Measurements from ENCODE around the gene ARHGAP28. TPM values are rescaled to one million over a fixed set of nuclear protein-coding genes. Genes with fewer than 3 reads are reported as not detected.
A peak's percentile ranks its signal among the peaks of the same experiment; 100 is the strongest.

Gene ARHGAP28
- polyA plus RNA-seq, 2 donors: 0.57 to 0.69 TPM

DNA sequence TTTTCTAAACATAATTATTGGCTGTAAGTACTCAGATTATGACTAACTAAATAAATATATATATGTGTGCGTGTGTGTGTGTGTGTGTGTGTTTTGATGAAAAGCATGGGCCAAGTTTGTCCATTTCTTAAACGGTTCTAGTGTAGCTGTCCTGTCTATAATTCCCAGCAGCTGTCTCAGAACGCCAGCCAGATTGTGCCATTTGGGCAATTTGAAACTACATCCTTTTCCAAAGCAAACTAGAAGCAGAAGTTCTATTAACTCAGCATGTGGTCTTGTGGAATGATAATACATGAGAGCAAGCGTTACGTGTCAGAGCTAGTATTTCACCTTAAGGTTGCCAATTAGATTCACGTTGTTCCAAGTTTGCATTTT lies 1.7 kb downstream of the ARHGAP28 start:
- Histone ChIP-seq H3K27ac (ENCODE audit: low read depth in 2 of 2, low read length in 1 of 2) (no peak overlapping the region), H3K36me3 (ENCODE audit: control insufficient read depth in 2 of 2, insufficient read depth in 2 of 2, low read length in 1 of 2) (no peaks in the 10 kb centered on the region), H3K9me3 (ENCODE audit: control insufficient read depth in 2 of 2, insufficient read depth in 1 of 2, low read depth in 1 of 2, low read length in 1 of 2) (no peaks in the 10 kb centered on the region), H3K4me3 (ENCODE audit: low read depth in 1 of 2, low read length in 2 of 2) (no peak overlapping the region), H3K27me3 (ENCODE audit: control insufficient read depth in 1 of 2, insufficient read depth in 2 of 2, low read length in 2 of 2) (no peaks in the 10 kb centered on the region), H3K4me1 (ENCODE audit: control insufficient read depth in 2 of 2, insufficient read depth in 2 of 2, low read length in 1 of 2) (no peaks in the 10 kb centered on the region)
- 21 to 32% methylated on average over 6 of the region's 6 CpGs for WGBS, 2 donors

- H3K9me3 ChIP-seq (ENCODE audit: control insufficient read depth in 2 of 2, insufficient read depth in 1 of 2, low read depth in 1 of 2, low read length in 1 of 2): no peaks in the 10 kb centered on the region
- H3K36me3 ChIP-seq (ENCODE audit: control insufficient read depth in 2 of 2, insufficient read depth in 2 of 2, low read length in 1 of 2): no peaks in the 10 kb centered on the region
- H3K4me3 ChIP-seq (ENCODE audit: low read depth in 1 of 2, low read length in 2 of 2): no peak overlapping the region
- H3K4me1 ChIP-seq (ENCODE audit: control insufficient read depth in 2 of 2, insufficient read depth in 2 of 2, low read length in 1 of 2): no peaks in the 10 kb centered on the region
- H3K27me3 ChIP-seq (ENCODE audit: control insufficient read depth in 1 of 2, insufficient read depth in 2 of 2, low read length in 2 of 2): no peaks in the 10 kb centered on the region
- no peak overlapping the region for H3K27ac ChIP-seq (ENCODE audit: low read depth in 2 of 2, low read length in 1 of 2)
- WGBS, 2 donors: 85 to 92% methylated on average over 2 of the region's 2 CpGs
These were observed 3.4 kb downstream of the ARHGAP28 start for GRCh38 chr18:6732952-6733351.

- Histone ChIP-seq H3K4me3 (ENCODE audit: low read depth in 1 of 2, low read length in 2 of 2) (no peak overlapping the region), H3K36me3 (ENCODE audit: control insufficient read depth in 2 of 2, insufficient read depth in 2 of 2, low read length in 1 of 2) (no peaks in the 10 kb centered on the region), H3K27me3 (ENCODE audit: control insufficient read depth in 1 of 2, insufficient read depth in 2 of 2, low read length in 2 of 2) (no peaks in the 10 kb centered on the region), H3K4me1 (ENCODE audit: control insufficient read depth in 2 of 2, insufficient read depth in 2 of 2, low read length in 1 of 2) (no peaks in the 10 kb centered on the region), H3K27ac (ENCODE audit: low read depth in 2 of 2, low read length in 1 of 2) (no peak overlapping the region), H3K9me3 (ENCODE audit: control insufficient read depth in 2 of 2, insufficient read depth in 1 of 2, low read depth in 1 of 2, low read length in 1 of 2) (no peaks in the 10 kb centered on the region)
- 69 to 76% methylated on average over 1 of the region's 1 CpG for WGBS, 2 donors
These were observed 4.2 kb downstream of the ARHGAP28 start for GRCh38 chr18:6733758-6734157.

- WGBS, 2 donors: 80 to 83% methylated on average over 7 of the region's 7 CpGs
These were observed 5.4 kb downstream of the ARHGAP28 start for GRCh38 chr18:6734726-6735430.

DNA sequence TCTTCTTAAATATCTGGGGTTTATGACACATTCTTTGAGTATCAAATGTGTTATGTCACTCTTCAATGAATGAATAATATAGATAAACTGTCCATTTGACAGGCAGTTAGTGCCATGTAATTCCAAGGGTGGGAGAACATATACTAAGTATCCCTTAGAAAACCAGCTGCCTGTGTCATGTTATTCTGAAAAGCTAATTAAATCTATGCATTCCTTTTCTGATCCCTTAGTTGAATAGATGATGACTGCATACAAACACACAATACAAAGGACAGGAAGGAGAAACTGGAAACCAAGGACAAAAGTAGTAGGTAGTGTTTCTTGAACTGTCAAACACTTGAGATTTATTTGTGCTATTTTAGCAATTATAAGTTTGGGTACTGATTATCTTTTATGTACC lies 8.3 kb downstream of the ARHGAP28 start:
- Histone ChIP-seq H3K4me3 (ENCODE audit: low read depth in 1 of 2, low read length in 2 of 2) (no peak overlapping the region), H3K36me3 (ENCODE audit: control insufficient read depth in 2 of 2, insufficient read depth in 2 of 2, low read length in 1 of 2) (no peaks in the 10 kb centered on the region), H3K4me1 (ENCODE audit: control insufficient read depth in 2 of 2, insufficient read depth in 2 of 2, low read length in 1 of 2) (no peaks in the 10 kb centered on the region), H3K9me3 (ENCODE audit: control insufficient read depth in 2 of 2, insufficient read depth in 1 of 2, low read depth in 1 of 2, low read length in 1 of 2) (no peaks in the 10 kb centered on the region), H3K27ac (ENCODE audit: low read depth in 2 of 2, low read length in 1 of 2) (no peak overlapping the region), H3K27me3 (ENCODE audit: control insufficient read depth in 1 of 2, insufficient read depth in 2 of 2, low read length in 2 of 2) (no peaks in the 10 kb centered on the region)

More at GRCh38 chr18:6734726-6735430, 5.4 kb downstream of the ARHGAP28 start:
- Histone ChIP-seq H3K27me3 (ENCODE audit: control insufficient read depth in 1 of 2, insufficient read depth in 2 of 2, low read length in 2 of 2) (no peaks in the 10 kb centered on the region), H3K9me3 (ENCODE audit: control insufficient read depth in 2 of 2, insufficient read depth in 1 of 2, low read depth in 1 of 2, low read length in 1 of 2) (no peaks in the 10 kb centered on the region), H3K4me1 (ENCODE audit: control insufficient read depth in 2 of 2, insufficient read depth in 2 of 2, low read length in 1 of 2) (no peaks in the 10 kb centered on the region), H3K27ac (ENCODE audit: low read depth in 2 of 2, low read length in 1 of 2) (no peak overlapping the region), H3K36me3 (ENCODE audit: control insufficient read depth in 2 of 2, insufficient read depth in 2 of 2, low read length in 1 of 2) (no peaks in the 10 kb centered on the region), H3K4me3 (ENCODE audit: low read depth in 1 of 2, low read length in 2 of 2) (no peak overlapping the region)

- Histone ChIP-seq H3K9me3 (ENCODE audit: control insufficient read depth in 2 of 2, insufficient read depth in 1 of 2, low read depth in 1 of 2, low read length in 1 of 2) (no peaks in the 10 kb centered on the region), H3K4me1 (ENCODE audit: control insufficient read depth in 2 of 2, insufficient read depth in 2 of 2, low read length in 1 of 2) (no peaks in the 10 kb centered on the region), H3K27ac (ENCODE audit: low read depth in 2 of 2, low read length in 1 of 2) (no peak overlapping the region), H3K4me3 (ENCODE audit: low read depth in 1 of 2, low read length in 2 of 2) (no peak overlapping the region), H3K36me3 (ENCODE audit: control insufficient read depth in 2 of 2, insufficient read depth in 2 of 2, low read length in 1 of 2) (no peaks in the 10 kb centered on the region), H3K27me3 (ENCODE audit: control insufficient read depth in 1 of 2, insufficient read depth in 2 of 2, low read length in 2 of 2) (no peaks in the 10 kb centered on the region)
- 73 to 78% methylated on average over 4 of the region's 4 CpGs for WGBS, 2 donors
These were observed 9.1 kb downstream of the ARHGAP28 start for GRCh38 chr18:6738622-6739021.

DNA sequence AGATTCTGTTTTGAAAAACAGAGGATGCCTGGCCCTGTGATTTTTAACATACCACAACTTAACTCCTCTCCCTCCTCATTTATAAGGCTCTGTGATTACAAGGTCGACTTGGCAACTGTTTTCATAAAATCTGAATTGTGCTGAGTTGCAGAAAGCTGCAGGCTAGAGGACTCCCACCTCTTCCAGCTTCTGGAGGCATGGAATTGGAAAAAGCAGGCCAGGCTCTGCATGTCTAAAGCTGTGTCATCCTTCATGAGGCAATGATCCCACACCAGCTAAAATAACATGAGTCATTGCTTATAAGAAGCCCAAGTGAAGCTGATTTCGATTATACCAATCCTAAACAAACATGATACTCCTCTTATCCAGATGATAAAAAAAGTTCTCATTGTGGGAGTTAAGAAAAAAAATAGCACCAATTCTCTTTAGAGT lies 11.7 kb downstream of the ARHGAP28 start:
- 7 to 16% methylated on average over 2 of the region's 2 CpGs for WGBS, 2 donors
- no peak overlapping the region for H3K27ac ChIP-seq (ENCODE audit: low read depth in 2 of 2, low read length in 1 of 2)
- no peak overlapping the region for H3K4me3 ChIP-seq (ENCODE audit: low read depth in 1 of 2, low read length in 2 of 2)
- no peaks in the 10 kb centered on the region for H3K27me3 ChIP-seq (ENCODE audit: control insufficient read depth in 1 of 2, insufficient read depth in 2 of 2, low read length in 2 of 2)
- H3K4me1 ChIP-seq (ENCODE audit: control insufficient read depth in 2 of 2, insufficient read depth in 2 of 2, low read length in 1 of 2): no peaks in the 10 kb centered on the region
- no peaks in the 10 kb centered on the region for H3K9me3 ChIP-seq (ENCODE audit: control insufficient read depth in 2 of 2, insufficient read depth in 1 of 2, low read depth in 1 of 2, low read length in 1 of 2)
- H3K36me3 ChIP-seq (ENCODE audit: control insufficient read depth in 2 of 2, insufficient read depth in 2 of 2, low read length in 1 of 2): no peaks in the 10 kb centered on the region

- no peaks in the 10 kb centered on the region for H3K36me3 ChIP-seq (ENCODE audit: control insufficient read depth in 2 of 2, insufficient read depth in 2 of 2, low read length in 1 of 2)
- no peaks in the 10 kb centered on the region for H3K27me3 ChIP-seq (ENCODE audit: control insufficient read depth in 1 of 2, insufficient read depth in 2 of 2, low read length in 2 of 2)
- peak overlapping the region in 1 of 2 donors; percentile 28 for H3K27ac ChIP-seq (ENCODE audit: low read depth in 2 of 2, low read length in 1 of 2)
- no peaks in the 10 kb centered on the region for H3K4me1 ChIP-seq (ENCODE audit: control insufficient read depth in 2 of 2, insufficient read depth in 2 of 2, low read length in 1 of 2)
- no peak overlapping the region for H3K4me3 ChIP-seq (ENCODE audit: low read depth in 1 of 2, low read length in 2 of 2)
- no peaks in the 10 kb centered on the region for H3K9me3 ChIP-seq (ENCODE audit: control insufficient read depth in 2 of 2, insufficient read depth in 1 of 2, low read depth in 1 of 2, low read length in 1 of 2)
- 79 to 84% methylated on average over 2 of the region's 2 CpGs for WGBS, 2 donors
These were observed 12.3 kb downstream of the ARHGAP28 start for GRCh38 chr18:6741786-6742185.

GRCh38 chr18:6743999-6744398 lies 14.5 kb downstream of the ARHGAP28 start:
- Histone ChIP-seq H3K27ac (ENCODE audit: low read depth in 2 of 2, low read length in 1 of 2) (no peak overlapping the region), H3K36me3 (ENCODE audit: control insufficient read depth in 2 of 2, insufficient read depth in 2 of 2, low read length in 1 of 2) (no peaks in the 10 kb centered on the region), H3K4me1 (ENCODE audit: control insufficient read depth in 2 of 2, insufficient read depth in 2 of 2, low read length in 1 of 2) (no peaks in the 10 kb centered on the region), H3K9me3 (ENCODE audit: control insufficient read depth in 2 of 2, insufficient read depth in 1 of 2, low read depth in 1 of 2, low read length in 1 of 2) (no peaks in the 10 kb centered on the region), H3K27me3 (ENCODE audit: control insufficient read depth in 1 of 2, insufficient read depth in 2 of 2, low read length in 2 of 2) (no peaks in the 10 kb centered on the region), H3K4me3 (ENCODE audit: low read depth in 1 of 2, low read length in 2 of 2) (no peak overlapping the region)
- 84 to 88% methylated on average over 5 of the region's 5 CpGs for WGBS, 2 donors

DNA sequence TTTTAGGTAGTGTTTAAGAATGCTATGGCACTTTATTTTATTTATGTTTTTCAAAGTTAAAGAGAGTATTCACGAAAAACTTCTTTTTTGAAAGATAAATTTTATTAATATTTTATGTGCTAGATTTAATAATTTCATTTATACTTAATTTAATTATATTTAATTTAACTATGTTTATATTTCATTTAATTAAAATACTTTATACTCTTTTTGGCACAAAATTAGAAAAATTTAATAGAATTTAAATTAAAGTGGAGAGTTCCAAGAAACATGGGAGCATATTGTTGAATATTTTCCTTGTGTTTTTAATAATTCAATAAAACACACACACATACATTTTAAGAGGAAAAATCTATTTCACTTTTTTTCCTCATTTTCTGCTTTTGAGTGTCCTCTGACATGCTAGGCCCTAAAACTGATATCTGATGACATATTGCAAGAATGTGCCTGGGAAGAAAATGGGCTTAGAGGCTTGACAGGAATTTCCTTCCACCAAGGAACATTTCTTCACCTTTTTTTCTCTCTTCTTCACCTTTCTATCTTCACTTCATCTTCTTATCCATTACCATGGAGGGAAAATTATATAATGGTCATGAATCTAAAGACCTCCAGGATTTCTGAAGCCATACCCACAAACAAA lies 15.4 kb downstream of the ARHGAP28 start:
- Histone ChIP-seq H3K4me1 (ENCODE audit: control insufficient read depth in 2 of 2, insufficient read depth in 2 of 2, low read length in 1 of 2) (no peaks in the 10 kb centered on the region), H3K9me3 (ENCODE audit: control insufficient read depth in 2 of 2, insufficient read depth in 1 of 2, low read depth in 1 of 2, low read length in 1 of 2) (no peaks in the 10 kb centered on the region), H3K27me3 (ENCODE audit: control insufficient read depth in 1 of 2, insufficient read depth in 2 of 2, low read length in 2 of 2) (no peaks in the 10 kb centered on the region), H3K36me3 (ENCODE audit: control insufficient read depth in 2 of 2, insufficient read depth in 2 of 2, low read length in 1 of 2) (no peaks in the 10 kb centered on the region), H3K4me3 (ENCODE audit: low read depth in 1 of 2, low read length in 2 of 2) (no peak overlapping the region), H3K27ac (ENCODE audit: low read depth in 2 of 2, low read length in 1 of 2) (no peak overlapping the region)
- 86 to 87% methylated on average over 1 of the region's 1 CpG for WGBS, 2 donors

All from esophagus (tissue), 2 donors.